Measurements from ENCODE around the gene SMYD3.

SMYD3 gene

DNA sequence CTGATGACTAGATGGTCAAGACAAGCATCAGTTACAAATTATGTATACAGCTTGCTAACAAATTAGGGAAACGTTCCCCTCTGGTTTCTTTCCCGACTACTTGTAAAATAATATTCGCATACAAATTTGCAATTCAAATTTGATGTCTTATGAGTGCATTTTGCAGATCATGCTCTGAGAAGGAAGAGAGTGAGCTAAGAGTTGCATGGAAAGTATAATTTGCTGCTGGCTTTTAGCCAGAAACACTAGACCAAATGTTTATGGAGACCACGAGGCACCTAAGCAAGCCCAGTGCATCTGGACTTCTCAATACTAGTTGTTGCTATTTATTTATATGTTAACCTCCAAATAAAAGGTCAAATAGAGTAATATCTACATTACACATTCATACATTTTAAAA is 216.0 kb downstream of the SMYD3 start (continued):
- TF ChIP-seq PRDM10 (tag by site-specific recombination; IDR thresholded peaks at IDR 0.05) (no peak), ZIC2 (tag by site-specific recombination; IDR thresholded peaks at IDR 0.05) (no peak)

- CTCF ChIA-PET, result no interaction called here
Observed at GRCh38 chr1:246283771-246284410, 223.2 kb downstream of the SMYD3 start.

DNA sequence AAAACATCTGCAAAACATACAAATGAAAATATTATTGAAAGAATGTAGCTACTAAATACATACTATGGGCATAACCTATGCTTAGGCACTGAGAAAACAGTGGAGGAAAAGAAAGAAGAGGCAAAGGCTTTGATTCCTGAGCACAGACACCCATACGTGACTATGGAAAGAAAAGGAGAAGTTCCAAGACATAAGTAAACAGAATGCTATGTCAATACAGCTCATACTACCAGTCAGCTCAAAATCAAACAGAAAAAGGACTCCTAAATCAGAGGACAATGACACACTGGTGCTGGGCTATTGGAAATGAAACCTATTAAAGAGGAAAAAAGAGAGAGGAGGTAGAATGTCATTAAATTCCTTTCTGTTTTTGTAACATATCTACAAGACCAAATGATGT is 225.4 kb downstream of the SMYD3 start:
- ChIA-PET CTCF (interaction anchor here (0.7 kb wide), 1 partner anchor 1125 kb away, joined by 4 read pairs; no protein-coding TSS in a partner anchor), POLR2A (no interaction called here)
- H3K9me3 ChIP-seq (ENCODE audit: control insufficient read depth, insufficient read depth, low read depth, low read length), result no peaks in the 10 kb centered on the region
- no peak overlapping the region for H3K27ac ChIP-seq (ENCODE audit: extremely low read depth, low read depth, low read length)
- no peaks in the 10 kb centered on the region for H3K4me1 ChIP-seq (ENCODE audit: control insufficient read depth, insufficient read depth, low read length)
- H3K4me3 ChIP-seq (ENCODE audit: low read depth, low read length), result no peak overlapping the region
- TF ChIP-seq SP3 (tag by site-specific recombination; IDR thresholded peaks at IDR 0.05) (no peak), KLF8 (tag by site-specific recombination; IDR thresholded peaks at IDR 0.05) (no peak), ZNF132 (tag by site-specific recombination; IDR thresholded peaks at IDR 0.05; ENCODE audit: borderline replicate concordance) (no peak), ZEB2 (tag by site-specific recombination; IDR thresholded peaks at IDR 0.05) (no peak)
- TF ChIP-seq, protein P1, sequence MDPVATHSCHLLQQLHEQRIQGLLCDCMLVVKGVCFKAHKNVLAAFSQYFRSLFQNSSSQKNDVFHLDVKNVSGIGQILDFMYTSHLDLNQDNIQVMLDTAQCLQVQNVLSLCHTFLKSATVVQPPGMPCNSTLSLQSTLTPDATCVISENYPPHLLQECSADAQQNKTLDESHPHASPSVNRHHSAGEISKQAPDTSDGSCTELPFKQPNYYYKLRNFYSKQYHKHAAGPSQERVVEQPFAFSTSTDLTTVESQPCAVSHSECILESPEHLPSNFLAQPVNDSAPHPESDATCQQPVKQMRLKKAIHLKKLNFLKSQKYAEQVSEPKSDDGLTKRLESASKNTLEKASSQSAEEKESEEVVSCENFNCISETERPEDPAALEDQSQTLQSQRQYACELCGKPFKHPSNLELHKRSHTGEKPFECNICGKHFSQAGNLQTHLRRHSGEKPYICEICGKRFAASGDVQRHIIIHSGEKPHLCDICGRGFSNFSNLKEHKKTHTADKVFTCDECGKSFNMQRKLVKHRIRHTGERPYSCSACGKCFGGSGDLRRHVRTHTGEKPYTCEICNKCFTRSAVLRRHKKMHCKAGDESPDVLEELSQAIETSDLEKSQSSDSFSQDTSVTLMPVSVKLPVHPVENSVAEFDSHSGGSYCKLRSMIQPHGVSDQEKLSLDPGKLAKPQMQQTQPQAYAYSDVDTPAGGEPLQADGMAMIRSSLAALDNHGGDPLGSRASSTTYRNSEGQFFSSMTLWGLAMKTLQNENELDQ (tag by site-specific recombination; IDR thresholded peaks at IDR 0.05; ENCODE audit: low read depth), result no peak
- H3K36me3 ChIP-seq (ENCODE audit: control insufficient read depth in 2 of 2, insufficient read depth in 1 of 2, low read length in 2 of 2), result no peaks in the 10 kb centered on the region

More at GRCh38 chr1:246283771-246284410, 223.2 kb downstream of the SMYD3 start:
- Histone ChIP-seq H3K9me3 (ENCODE audit: control insufficient read depth, insufficient read depth, low read depth, low read length) (no peaks in the 10 kb centered on the region), H3K27ac (ENCODE audit: extremely low read depth, low read depth, low read length) (no peak overlapping the region), H3K4me3 (ENCODE audit: low read depth, low read length) (no peak overlapping the region), H3K36me3 (ENCODE audit: control insufficient read depth in 2 of 2, insufficient read depth in 1 of 2, low read length in 2 of 2) (no peaks in the 10 kb centered on the region), H3K4me1 (ENCODE audit: control insufficient read depth, insufficient read depth, low read length) (no peaks in the 10 kb centered on the region)
- TF ChIP-seq ZNF280C (tag by site-specific recombination; IDR thresholded peaks at IDR 0.05) (no peak), ZNF398 (tag by site-specific recombination; IDR thresholded peaks at IDR 0.05) (no peak), ZNF610 (tag by site-specific recombination; IDR thresholded peaks at IDR 0.05; ENCODE audit: borderline replicate concordance) (no peak), ZNF658 (tag by site-specific recombination; IDR thresholded peaks at IDR 0.05) (no peak), ZNF621 (tag by site-specific recombination; IDR thresholded peaks at IDR 0.05) (no peak), ZNF521 (tag by site-specific recombination; IDR thresholded peaks at IDR 0.05) (no peak), ZNF785 (tag by site-specific recombination; IDR thresholded peaks at IDR 0.05) (no peak), SP3 (tag by site-specific recombination; IDR thresholded peaks at IDR 0.05) (no peak), ZNF596 (tag by site-specific recombination; IDR thresholded peaks at IDR 0.05) (no peak), ZNF426 (tag by site-specific recombination; IDR thresholded peaks at IDR 0.05) (no peak), ZFP69B (tag by site-specific recombination; IDR thresholded peaks at IDR 0.05) (no peak), SALL2 (tag by site-specific recombination; IDR thresholded peaks at IDR 0.05; ENCODE audit: borderline replicate concordance) (no peak), ZNF404 (tag by site-specific recombination; IDR thresholded peaks at IDR 0.05) (no peak), YY1 (tag by site-specific recombination; IDR thresholded peaks at IDR 0.05) (no peak), ZNF558 (tag by site-specific recombination; IDR thresholded peaks at IDR 0.05) (no peak), ZNF423 (tag by site-specific recombination; IDR thresholded peaks at IDR 0.05) (no peak), BCL11B (tag by site-specific recombination; IDR thresholded peaks at IDR 0.05; ENCODE audit: low read depth) (no peak), GLIS2 (tag by site-specific recombination; IDR thresholded peaks at IDR 0.05) (no peak)
- POLR2A ChIA-PET, result no interaction called here
